ENCODE data around the gene IFI16.

Gene IFI16

GRCh38 chr1:159065106-159065505 lies 55.4 kb downstream of the IFI16 start:
- Histone ChIP-seq H3K4me3 (ENCODE audit: low read depth, low read length) (no peak overlapping the region), H3K27ac (ENCODE audit: extremely low read depth, low read depth, low read length) (no peak overlapping the region), H3K9me3 (ENCODE audit: control insufficient read depth, insufficient read depth, low read depth, low read length) (no peaks in the 10 kb centered on the region), H3K4me1 (ENCODE audit: control insufficient read depth, insufficient read depth, low read length) (no peaks in the 10 kb centered on the region), H3K36me3 (ENCODE audit: control insufficient read depth in 2 of 2, insufficient read depth in 1 of 2, low read length in 2 of 2) (no peaks in the 10 kb centered on the region)
- ChIA-PET POLR2A (no interaction called here), CTCF (no interaction called here)
- TF ChIP-seq ZSCAN23 (tag by site-specific recombination; IDR thresholded peaks at IDR 0.05) (no peak), ZNF433 (tag by site-specific recombination; IDR thresholded peaks at IDR 0.05; ENCODE audit: low read depth) (no peak), ZNF341 (tag by site-specific recombination; IDR thresholded peaks at IDR 0.05; ENCODE audit: low read depth) (no peak), ZNF394 (tag by site-specific recombination; IDR thresholded peaks at IDR 0.05; ENCODE audit: borderline replicate concordance) (no peak), ZBTB8A (tag by site-specific recombination; IDR thresholded peaks at IDR 0.05) (no peak), ZNF211 (tag by site-specific recombination; IDR thresholded peaks at IDR 0.05; ENCODE audit: low read depth) (no peak), ZNF157 (tag by site-specific recombination; IDR thresholded peaks at IDR 0.05) (no peak), ZNF692 (tag by site-specific recombination; IDR thresholded peaks at IDR 0.05) (no peak), ZNF350 (tag by site-specific recombination; IDR thresholded peaks at IDR 0.05) (no peak), ZNF777 (tag by site-specific recombination; IDR thresholded peaks at IDR 0.05; ENCODE audit: borderline replicate concordance) (no peak), PRDM6 (tag by site-specific recombination; IDR thresholded peaks at IDR 0.05) (no peak), ZBTB17 (tag by site-specific recombination; IDR thresholded peaks at IDR 0.05) (no peak)

GRCh38 chr1:159066108-159066507 lies 56.4 kb downstream of the IFI16 start:
- Histone ChIP-seq H3K9me3 (ENCODE audit: control insufficient read depth, insufficient read depth, low read depth, low read length) (no peaks in the 10 kb centered on the region), H3K4me1 (ENCODE audit: control insufficient read depth, insufficient read depth, low read length) (no peaks in the 10 kb centered on the region), H3K36me3 (ENCODE audit: control insufficient read depth in 2 of 2, insufficient read depth in 1 of 2, low read length in 2 of 2) (no peaks in the 10 kb centered on the region), H3K4me3 (ENCODE audit: low read depth, low read length) (no peak overlapping the region), H3K27ac (ENCODE audit: extremely low read depth, low read depth, low read length) (no peak overlapping the region)
- ChIA-PET POLR2A (no interaction called here), CTCF (no interaction called here)
- TF ChIP-seq ZNF292 (tag by site-specific recombination; IDR thresholded peaks at IDR 0.05; ENCODE audit: borderline replicate concordance, low read depth) (no peak), SCRT1 (tag by site-specific recombination; IDR thresholded peaks at IDR 0.05; ENCODE audit: borderline replicate concordance) (no peak), BCL11B (tag by site-specific recombination; IDR thresholded peaks at IDR 0.05; ENCODE audit: low read depth) (no peak), ELK4 (IDR thresholded peaks at IDR 0.05; ENCODE audit: borderline replicate concordance, low read depth, low read length) (no peak)

GRCh38 chr1:159067699-159068621 lies 58.3 kb downstream of the IFI16 start:
- Histone ChIP-seq H3K27ac (ENCODE audit: extremely low read depth, low read depth, low read length) (no peak overlapping the region), H3K4me1 (ENCODE audit: control insufficient read depth, insufficient read depth, low read length) (no peaks in the 10 kb centered on the region), H3K36me3 (ENCODE audit: control insufficient read depth in 2 of 2, insufficient read depth in 1 of 2, low read length in 2 of 2) (no peaks in the 10 kb centered on the region), H3K9me3 (ENCODE audit: control insufficient read depth, insufficient read depth, low read depth, low read length) (no peaks in the 10 kb centered on the region), H3K4me3 (ENCODE audit: low read depth, low read length) (no peak overlapping the region)
- CTCF ChIA-PET = interaction anchor here (0.6 to 1.5 kb wide), 3 partner anchors 11 to 562 kb away, joined by 3 to 4 read pairs (median 4); no protein-coding TSS in a partner anchor
- POLR2A ChIA-PET = no interaction called here
- TF ChIP-seq ZNF394 (tag by site-specific recombination; IDR thresholded peaks at IDR 0.05; ENCODE audit: borderline replicate concordance) = no peak
- TF ChIP-seq SCRT2 (tag by site-specific recombination; IDR thresholded peaks at IDR 0.05) = peak; percentile 40; the same call in 1 of the 2 replicates

All from HEK293 (cell line).